Stimulated activated CD8-positive, alpha-beta memory T cell treated with anti-CD3 and anti-CD28 coated beads, Interleukin-15, amount 100 ng/mL, for 48 hours (primary cell): Measurements from ENCODE around the gene SMIM35.

Experiments used
- DNase-seq, 2 donors: peaks; one replicate each; pipeline ENCODE4 v3.0.0-alpha.2; 2020; ENCODE audit warnings: low read depth in 2 of 2

The SMIM35 gene

DNA sequence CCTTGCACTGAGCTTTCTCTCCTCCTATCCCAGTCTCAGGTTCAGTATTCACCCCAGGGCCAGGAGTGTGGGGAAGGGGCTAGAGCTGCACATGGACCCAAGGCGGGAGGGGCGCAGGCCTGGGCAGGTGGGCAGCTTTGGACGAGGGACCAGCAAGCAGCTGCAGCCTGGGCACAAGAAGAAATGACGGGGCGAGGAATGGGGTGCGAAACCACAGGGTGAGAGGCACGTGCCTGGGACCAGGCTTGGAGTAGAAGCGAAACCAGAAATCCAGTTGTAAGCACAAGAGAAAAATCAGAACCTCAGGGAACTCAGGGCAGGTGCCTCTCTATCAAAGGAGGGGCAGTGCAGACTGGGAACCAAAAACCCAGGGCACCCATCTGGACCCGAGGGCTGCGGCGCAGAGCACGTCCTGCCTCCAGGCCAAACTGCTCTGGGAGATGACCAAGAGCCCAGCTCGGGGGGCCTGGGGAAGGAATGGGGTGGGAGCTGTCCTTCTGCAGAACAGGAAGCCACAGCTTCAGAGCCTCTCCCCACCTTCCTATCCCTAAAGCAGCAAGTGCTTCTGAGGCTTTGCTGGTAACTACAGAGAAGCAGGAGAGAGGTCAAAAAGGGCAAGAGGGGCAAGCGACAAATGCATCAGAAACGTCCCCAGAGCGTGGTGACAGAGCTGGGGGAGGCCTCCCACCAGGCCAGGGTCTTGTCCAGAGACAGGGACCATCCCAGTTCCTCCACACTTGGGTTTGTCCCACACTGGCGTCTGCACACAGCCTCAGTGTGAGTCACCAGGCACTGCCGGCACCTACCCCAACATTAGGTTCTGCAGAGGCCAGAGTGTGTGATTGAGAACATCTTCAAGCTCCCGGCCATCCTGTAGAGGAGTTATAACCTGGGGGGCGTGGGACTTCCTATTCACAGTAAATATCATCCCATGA lies 28.2 kb downstream of the SMIM35 start:
- DNase-seq = no peak

DNA sequence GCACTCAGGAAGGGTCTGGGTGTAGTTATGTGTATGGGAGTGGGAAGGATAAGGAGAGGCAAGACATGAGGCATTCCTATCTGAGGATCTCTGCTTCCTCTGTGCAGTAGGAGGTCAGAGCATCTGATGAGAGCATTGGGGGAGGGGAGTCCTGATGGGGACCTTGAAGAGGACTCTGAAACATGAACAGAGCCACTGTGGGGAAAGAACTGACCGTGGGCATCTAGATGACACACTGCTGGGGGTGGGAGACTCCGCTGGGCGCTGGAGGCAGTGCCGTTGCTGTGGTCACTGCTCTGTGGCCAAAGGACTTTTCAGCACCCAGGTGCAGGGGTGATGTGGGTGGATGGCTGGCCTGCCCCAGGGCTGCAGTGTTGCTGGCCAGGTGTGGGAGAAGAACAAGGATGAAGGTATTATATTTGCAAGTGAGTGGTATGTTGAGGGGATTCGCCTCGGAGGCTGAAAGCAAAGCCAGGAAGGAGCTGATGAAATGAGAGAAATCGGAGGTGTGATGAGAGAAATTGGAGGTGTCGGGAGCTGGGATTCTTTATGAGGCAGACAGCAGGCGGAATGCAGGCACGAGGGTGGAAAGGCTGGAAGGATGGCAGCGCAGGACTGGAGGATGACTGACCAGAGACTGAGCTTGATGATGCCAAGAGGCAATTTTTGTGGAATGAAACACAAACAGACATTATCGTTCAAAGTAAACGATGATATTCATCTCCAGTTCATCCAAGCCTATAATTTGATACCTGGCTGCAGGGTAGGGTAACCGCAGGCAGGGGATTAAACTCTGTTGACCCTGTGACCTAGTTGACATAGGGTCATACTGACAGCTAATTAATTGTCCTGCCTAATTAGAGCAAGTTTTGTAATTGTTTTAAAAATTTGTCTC lies 29.3 kb downstream of the SMIM35 start:
- no peak for DNase-seq

DNA sequence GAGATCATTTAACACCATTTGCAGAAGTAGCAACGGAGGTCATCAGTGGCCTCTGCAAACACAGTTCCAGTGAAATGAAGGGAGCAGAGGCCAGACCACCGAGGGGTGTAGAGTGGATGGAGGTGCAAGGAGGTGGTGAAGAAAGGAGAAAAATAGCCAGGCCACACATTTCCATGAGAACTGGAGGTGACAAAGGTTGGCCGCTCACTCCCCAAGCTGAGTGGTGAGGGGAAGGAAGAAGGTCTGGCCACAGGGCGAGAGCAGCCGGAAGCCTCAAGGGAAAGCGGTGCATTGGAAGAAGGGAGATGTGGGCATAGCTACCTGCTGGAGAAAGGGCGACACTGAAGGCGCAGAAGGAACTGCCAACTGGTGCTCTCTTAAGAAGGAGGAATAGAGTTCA lies 30.0 kb downstream of the SMIM35 start:
- DNase-seq = no peak

DNA sequence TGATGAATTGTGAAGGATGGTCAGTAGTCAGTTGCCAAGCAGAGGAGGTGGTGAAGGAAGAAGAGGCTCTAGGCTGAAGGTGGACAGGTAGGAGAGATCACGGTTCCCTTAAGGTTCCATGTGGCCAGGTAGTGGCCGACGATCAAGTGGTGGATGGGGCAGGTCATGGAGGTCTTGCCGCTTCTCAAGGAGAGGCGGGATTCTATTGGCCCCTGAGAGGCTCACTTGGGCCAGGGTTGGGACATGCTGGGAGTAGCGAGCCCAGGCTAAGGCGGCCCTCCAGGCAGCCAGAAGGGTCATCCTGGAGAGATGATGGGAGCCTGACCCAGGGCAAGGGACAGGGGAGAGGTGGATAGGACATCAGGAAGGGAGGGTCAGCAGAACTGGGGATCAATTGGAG lies 30.8 kb downstream of the SMIM35 start:
- DNase-seq = no peak

DNA sequence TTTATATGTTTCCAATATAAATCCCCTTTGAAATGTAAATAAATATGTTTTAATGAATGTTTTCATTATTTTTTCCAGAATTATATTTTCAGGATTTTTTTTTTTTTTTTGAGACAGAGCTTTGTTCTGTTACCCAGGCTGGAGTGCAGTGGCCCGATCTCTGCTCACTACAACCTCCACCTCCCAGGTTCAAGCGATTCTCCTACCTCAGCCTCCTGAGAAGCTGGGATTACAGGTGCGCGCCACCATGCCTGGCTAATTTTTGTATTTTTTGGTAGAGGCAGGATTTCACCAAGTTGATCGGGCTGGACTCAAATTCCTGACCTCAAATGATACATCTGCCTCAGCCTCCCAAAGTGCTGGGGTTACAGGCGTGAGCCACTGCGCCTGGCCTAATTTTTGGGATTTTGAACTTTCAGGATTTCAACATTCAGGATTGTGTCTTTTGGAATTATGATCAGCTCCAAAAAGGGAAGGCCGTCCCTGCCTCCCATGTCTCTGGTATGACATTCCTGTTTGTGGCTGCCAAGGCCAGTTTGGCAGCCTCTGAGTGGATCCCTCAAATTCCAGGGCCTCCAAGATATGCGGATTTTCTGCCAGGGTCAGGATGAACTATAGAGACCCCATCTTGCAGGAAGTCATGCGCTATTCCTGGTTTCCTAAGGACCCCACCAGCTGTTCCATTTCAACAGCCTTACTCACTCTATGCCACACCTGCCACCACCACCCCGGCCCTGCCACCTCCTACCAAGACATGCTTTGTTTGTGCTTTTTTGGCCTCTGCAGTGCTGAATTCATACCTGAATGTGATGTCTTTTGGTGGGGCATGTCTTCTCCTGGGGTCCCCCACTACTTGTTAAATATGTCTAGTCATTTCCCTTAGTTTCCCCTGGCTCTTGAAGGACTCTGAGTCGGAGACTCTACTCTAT lies 31.8 kb downstream of the SMIM35 start:
- no peak for DNase-seq

DNA sequence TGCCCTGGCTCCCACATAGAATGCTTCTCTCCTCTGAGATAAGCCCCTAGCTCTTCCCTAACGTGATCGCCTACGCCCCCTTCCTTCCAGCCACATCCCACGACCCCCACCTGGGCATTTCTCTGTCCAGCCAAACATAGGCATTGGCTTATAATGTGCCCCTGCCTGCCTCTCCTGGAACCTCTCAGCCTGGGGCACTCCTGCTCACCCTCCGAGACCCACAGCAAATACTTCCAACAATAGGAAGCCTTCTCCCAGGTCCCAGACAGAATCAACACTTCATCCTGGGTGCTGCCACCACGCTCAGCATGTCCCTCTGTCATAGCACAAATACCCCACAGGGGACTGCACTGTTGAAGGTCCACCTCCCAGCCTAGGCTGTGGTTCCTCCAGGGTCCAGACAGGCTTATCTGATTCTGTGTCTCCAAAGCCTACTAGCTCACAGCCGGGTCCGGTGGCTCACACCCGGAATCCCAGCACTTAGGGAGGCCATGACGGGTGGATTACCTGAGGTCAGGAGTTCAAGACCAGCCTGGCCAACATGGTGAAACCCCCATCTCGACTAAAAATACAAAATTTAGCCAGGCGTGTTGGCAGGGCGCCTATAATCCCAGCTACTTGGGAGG lies 34.1 kb downstream of the SMIM35 start:
- DNase-seq = no peak

DNA sequence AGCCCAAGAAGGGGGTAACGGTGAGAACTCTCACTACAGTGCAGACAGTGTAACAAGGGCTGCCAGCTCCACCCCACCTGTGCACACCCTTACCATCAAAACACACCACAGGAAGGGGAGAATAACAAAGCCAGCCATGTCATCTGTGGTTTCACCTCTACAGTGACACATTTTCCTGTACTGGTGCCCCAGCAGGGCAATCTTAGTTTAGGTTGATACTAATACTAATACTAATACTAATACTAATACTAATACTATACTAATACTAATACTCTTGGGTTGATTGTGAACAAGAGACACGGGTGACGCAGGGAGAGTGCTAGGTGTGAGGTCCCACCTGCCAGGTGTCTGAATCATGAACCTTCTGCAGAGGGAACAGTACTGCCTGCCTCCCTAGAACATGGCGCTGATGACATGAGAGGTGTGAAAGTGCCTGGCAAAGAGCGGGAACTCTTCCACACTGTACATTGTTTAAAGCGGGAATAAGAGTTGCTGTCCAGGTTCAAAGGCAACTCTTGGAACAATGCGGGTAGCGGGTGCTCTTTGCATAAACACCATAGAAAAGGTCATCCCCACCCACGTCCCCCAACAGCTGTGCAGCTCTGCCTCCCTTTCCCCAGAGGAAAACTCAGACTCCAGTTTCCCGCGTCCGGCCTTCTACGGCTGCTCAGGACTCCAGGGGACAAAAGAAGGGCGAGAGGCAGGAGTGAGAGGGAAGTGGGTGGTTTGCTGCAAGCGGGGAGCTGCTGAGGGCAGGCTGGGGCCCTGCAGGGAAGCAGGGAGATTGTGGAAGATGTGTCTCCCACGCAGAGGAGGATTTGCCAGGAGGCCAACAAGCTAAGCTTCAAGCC lies 34.9 kb downstream of the SMIM35 start:
- peak; percentile 41 to 54 for DNase-seq

DNA sequence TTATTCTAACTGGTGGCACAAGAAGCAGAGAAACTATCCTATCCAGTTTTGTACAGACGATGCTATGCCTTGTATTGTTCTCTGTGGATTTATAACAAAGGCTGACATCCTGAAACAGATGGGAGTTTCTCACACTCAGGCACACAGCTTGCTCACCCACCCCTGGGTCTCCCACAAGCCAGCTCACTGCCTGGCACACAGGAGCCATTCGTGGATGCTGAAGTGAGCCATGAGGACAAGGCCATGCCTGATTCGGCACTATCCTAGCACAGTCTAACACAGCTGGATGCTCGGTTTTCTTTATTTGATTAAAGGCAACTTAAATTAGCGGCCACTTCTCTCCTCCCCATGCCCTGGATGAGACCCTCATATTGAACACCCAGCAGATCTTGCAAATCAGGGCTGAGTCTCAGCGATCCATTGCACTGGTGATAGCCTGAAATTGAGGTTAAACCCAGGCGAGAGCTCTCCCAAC lies 35.6 kb downstream of the SMIM35 start:
- DNase-seq = no peak

DNA sequence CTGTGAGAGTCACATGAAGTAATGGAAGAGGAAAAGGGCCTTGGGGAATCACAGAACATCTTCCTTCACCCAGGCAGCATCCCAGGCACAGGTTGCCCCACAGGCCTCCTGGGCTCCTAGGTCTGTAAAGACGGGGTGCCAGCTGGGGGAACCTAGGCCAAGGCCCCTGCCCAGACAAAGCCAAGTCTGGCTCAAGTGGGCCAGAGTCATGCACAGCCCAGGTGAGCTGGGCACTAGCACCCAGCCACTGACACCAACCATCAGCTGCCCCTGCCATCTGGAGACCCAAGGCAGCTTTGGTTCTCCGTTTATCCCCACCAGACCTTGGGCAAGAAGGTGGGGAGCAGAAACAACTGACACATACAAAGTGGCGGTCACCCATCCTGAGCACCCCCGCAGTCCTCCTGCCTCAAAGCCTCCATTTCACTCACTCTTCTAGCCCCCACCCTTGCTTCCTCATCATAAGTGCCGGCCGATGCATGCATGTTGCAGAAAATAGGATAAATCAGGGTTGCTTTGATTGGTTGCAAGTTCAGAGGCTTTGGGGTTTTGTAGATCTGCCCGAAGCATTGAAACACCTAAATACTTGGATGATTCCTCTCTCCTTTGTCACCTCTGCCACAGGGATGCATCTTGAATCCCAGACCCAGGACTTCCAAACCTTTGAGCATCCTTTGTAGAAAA lies 36.4 kb downstream of the SMIM35 start:
- no peak for DNase-seq

DNA sequence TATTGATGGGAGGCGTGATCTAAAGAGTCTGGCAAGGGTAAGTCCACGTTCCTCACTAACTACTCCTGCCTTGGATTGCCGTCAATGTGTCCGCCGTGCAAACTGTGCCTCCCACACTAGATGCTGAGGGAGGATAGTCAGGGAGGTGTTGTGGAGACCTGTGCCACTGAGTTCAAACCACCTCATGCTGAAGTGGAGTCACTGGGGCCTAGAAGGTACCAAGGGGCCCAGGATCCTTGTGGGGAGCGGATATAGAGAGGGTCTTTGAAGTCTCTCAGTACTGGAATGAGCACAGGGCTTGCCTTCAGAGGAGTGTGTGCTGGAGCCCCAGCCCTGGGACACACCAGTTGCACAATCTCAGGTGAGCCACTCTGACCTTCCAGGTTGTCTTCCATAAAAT lies 37.0 kb downstream of the SMIM35 start:
- no peak for DNase-seq

DNA sequence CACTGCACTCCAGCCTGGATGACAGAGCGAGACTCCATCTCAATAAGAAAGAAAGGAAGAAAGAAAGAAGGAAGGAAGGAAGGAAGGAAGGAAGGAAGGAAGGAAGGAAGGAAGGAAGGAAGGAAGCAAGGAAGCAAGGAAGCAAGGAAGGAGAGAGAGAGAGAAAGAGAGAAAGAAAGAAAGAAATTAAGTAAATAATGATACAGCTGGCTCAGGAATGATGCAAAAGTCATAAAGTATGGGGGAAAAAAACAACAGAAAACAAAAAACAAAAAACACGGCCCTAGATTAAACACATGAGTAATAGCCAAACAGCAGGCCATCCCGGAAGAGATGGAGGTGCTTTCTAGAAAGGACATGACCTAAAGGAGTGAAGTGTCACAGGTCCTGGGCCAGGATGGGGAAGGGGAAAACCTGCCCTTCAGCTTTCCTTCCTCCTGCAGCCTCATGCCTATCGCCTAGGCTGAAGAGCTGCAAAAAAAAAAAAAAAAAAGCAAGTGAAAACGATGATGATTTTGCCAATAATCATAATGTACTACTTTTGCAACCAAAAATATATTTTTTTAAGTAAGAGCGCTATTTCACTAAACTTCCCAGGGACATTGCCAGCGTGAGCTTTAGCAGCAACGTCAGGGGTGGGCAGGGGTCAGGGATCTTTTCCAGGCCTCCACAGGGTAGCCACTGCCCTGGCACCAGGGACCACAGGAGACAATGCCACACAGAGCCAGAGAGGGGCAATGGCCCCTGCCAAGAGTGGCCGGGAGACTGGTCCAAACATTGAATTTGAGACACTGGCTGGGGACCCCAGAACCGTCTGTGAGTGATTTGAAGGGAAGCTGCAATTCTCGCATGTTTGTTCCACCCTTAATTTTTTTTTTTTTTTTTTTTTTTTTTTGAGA lies 38.0 kb downstream of the SMIM35 start:
- no peak for DNase-seq

DNA sequence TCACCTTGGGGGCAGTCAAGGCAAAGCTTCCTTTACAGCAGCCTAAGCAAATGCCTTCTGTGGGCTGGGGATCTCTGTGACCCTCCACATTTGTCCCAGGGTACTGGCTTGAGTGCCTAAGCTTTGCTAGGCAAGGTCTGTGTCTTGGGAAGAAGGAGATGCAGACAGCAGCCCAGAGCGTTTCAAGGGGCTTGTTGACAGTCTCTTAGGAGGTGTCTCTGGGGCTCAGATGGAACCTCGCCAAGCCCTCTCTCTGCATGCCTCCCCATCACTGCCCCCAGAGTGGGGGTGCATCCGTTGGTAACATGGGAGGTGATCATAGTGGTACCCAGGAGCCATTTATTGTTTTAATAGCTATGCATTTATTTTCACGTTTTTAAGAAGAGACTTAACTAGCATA lies 39.0 kb downstream of the SMIM35 start:
- DNase-seq = no peak

DNA sequence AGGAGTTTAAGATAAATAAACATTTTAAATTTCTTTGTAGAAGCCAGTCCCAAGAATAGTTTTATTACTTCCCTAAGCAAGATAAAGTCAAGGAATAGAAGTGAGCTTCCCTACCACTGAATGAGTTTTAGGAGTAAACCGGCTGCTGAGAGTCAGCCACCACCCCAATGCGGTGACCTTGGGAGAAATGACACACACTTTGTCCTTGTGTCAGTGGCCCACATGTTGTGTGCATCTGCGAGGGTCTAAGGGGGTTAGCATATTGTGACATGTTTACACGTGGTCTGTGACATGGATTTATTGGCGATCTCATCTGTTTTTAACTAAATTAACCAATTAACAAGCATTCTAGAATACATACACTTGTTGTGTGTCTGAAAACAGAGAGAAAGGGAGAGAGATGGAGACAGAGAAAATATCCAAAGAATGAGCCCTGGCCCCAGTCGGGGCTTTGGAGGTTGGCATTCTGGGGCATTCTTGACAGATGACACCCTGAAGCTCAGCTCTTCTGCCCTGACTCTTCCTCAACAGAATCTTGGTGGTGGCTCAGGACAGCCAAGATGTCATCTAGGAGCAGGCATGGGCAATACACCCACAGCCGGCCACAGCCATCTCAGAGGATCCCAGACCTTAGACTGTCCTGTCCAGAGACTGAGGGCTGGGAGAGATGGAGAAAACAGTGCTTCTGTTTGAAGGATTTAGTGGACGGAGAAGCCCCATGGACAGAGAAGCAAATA lies 39.6 kb downstream of the SMIM35 start:
- no peak for DNase-seq

DNA sequence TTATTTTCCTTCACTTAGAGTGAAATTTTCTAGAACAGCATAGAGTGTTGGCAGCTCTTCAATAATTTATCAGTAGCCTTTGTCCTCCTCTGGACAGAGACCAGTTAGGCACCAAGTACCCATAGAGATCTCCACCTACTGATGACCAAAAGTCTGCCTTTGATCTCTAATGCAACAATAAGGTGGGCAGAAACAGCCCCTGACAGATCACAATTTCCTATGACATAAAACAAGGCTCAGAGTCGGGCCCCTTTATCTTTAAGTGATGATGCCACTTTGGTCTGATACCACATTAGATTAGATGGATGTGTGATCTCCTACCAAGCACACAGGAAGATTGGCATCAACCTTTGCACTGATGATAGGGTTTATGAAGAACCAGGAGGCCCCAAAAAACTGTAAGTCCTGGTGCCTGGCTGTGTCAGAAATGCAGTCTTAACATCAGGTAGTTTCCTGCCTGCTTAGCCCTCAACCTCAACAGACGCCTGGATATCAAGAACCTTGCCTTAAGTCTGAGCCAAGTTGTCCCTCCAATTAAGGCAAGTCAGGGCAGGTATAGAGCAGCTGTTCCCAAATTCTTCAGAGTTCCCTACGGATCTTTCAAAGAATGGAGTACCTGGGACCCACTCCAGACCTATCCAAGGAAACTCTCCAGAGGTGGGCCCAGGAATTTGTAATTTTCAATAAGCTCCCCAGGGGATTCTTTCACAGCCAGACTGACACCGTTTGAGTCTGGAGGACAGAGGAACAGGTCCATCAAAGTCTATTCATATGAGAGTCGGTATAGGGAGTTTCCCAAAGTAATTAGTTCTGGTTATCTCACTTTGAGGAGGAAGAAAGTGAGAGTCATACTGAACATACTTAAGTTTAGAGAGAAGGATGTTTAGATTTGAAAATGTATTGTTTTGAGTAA lies 40.5 kb downstream of the SMIM35 start:
- no peak for DNase-seq

DNA sequence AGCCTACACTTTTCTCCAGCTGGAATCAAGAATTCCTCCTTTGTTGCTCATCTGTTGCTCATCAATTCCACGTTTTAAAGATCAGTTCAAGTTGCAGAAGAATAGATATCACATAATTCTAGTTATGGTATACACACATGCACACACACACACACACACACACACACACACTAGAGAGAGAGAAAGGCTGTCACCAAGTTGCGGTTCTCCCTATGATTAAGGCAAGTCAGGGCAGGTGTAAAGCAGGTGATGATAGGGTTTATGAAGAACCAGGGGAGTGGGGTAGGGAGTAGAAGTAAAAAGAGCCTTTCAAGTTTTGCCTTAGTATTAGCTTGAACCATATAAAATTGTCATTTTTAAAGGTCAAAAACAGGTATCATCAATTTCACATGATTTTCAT lies 41.6 kb downstream of the SMIM35 start:
- DNase-seq = no peak

DNA sequence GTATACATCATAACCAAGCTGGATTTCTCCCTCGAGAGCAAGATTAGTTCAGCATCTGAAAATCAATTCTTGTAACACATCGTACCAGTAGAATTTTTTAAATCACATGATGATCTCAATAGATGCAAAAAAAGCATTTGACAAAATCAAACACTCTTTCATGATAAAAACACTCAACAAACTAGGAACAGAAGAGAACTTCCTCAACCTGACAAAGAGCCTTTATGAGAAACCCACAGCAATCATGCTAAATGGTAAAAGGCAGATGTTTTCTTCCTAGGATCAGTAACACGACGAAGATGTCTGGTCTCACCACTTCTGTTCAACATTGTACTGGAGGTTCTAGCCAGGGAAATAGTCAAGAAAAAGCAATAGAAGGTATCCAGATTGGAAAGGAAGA lies 44.0 kb downstream of the SMIM35 start:
- DNase-seq = no peak

DNA sequence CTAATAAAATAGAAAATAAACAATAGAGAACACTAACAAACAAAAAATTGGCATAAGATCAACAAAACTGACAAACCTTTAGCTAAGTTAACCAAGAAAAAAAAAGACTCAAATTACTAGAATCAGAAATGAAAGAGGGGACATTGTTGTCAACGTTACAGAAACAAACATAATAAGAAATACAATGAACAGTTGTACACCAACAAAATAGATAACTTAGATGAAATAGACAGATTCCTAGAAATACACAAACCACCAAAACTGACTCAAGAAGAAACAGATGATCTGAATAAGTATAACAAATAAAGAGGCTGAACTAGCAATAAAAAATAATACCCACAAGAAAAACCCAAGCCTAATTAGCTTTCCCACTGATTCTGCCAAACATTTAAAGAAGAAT lies 44.6 kb downstream of the SMIM35 start:
- DNase-seq = no peak
